ENCODE measurements around the gene HOXA5.

HOXA5 gene

GRCh38 chr7:27116031-27116961 is 27.2 kb downstream of the HOXA5 start:
- DNase-seq: no peak

GRCh38 chr7:27115221-27116026 is 28.1 kb downstream of the HOXA5 start:
- no peak for DNase-seq

- DNase-seq: no peak
Observed at GRCh38 chr7:27114881-27115220, 28.6 kb downstream of the HOXA5 start.

- DNase-seq: no peak
Observed at GRCh38 chr7:27113991-27114769, 29.3 kb downstream of the HOXA5 start.

- DNase-seq: no peak
Observed at GRCh38 chr7:27112955-27113949, 30.2 kb downstream of the HOXA5 start.

- no peak for DNase-seq
Observed at GRCh38 chr7:27112361-27112760, 31.1 kb downstream of the HOXA5 start.

- DNase-seq: no peak
Observed at GRCh38 chr7:27111751-27112277, 31.7 kb downstream of the HOXA5 start.

GRCh38 chr7:27111042-27111750 is 32.3 kb downstream of the HOXA5 start:
- no peak for DNase-seq

- no peak for DNase-seq
Observed at GRCh38 chr7:27110186-27111031, 33.1 kb downstream of the HOXA5 start.

GRCh38 chr7:27109466-27110185 is 33.9 kb downstream of the HOXA5 start:
- no peak for DNase-seq

- DNase-seq: no peak
Observed at GRCh38 chr7:27108390-27109127, 34.9 kb downstream of the HOXA5 start.

GRCh38 chr7:27107391-27108381 is 35.8 kb downstream of the HOXA5 start:
- DNase-seq: no peak

GRCh38 chr7:27106901-27107240 is 36.6 kb downstream of the HOXA5 start:
- no peak for DNase-seq

GRCh38 chr7:27106181-27106900 is 37.1 kb downstream of the HOXA5 start:
- no peak for DNase-seq

GRCh38 chr7:27105301-27106031 is 38.0 kb downstream of the HOXA5 start:
- no peak for DNase-seq
